DND-41 (cell line): Measurements from ENCODE around the gene C14orf119.

Source experiments
- ATAC-seq: fragments of 200-7000 bp; cut with Tn5 transposase; 3 replicates; pipeline ENCODE4 v1.9.1; 2021; ENCODE audit warnings: low read depth; ENCODE audit not compliant: insufficient read depth
- DNase-seq: peaks from one replicate; pipeline ENCODE4 v3.0.0-alpha.2; 2020
- H2AFZ ChIP-seq: 2 replicates; pipeline ENCODE4 v1.6.0; 2012; ENCODE audit warnings: low read depth, low read length
- H3K27ac ChIP-seq: 2 replicates; pipeline ENCODE4 v1.5.1; 2012; ENCODE audit warnings: low read length, inconsistent platforms
- H3K27me3 ChIP-seq: fragments of 200-600 bp; sonication (generic); 2 replicates; pipeline ENCODE4 v1.6.0; 2012; ENCODE audit warnings: low read length, mild to moderate bottlenecking, inconsistent platforms; ENCODE audit not compliant: insufficient read depth, poor library complexity
- H3K36me3 ChIP-seq: 2 replicates; pipeline ENCODE4 v1.5.1; 2012; ENCODE audit warnings: low read length, inconsistent platforms; ENCODE audit not compliant: insufficient read depth
- H3K4me1 ChIP-seq: 2 replicates; pipeline ENCODE4 v1.5.1; 2012; ENCODE audit warnings: mild to moderate bottlenecking, low read length; ENCODE audit not compliant: insufficient read depth
- H3K4me2 ChIP-seq: 2 replicates; pipeline ENCODE4 v1.6.0; 2012; ENCODE audit warnings: mild to moderate bottlenecking, moderate library complexity, low read length, inconsistent platforms; ENCODE audit not compliant: insufficient read depth
- H3K4me3 ChIP-seq, 2 experiments: fragments of 200-600 bp in 1 of 2; shearing (Covaris generic) in 1 of 2; 2 replicates each; pipeline ENCODE4 v1.5.1; 2012 to 2016; ENCODE audit warnings: inconsistent platforms in 2 of 2, low read length in 2 of 2, mild to moderate bottlenecking in 2 of 2, low read depth in 1 of 2, moderate library complexity in 1 of 2
- H3K79me2 ChIP-seq: 2 replicates; pipeline ENCODE4 v1.6.0; 2012; ENCODE audit warnings: low read length, inconsistent platforms; ENCODE audit not compliant: insufficient read depth
- H3K9ac ChIP-seq: 2 replicates; pipeline ENCODE4 v1.6.0; 2012; ENCODE audit warnings: low read depth, mild to moderate bottlenecking, inconsistent platforms, low read length, moderate library complexity
- H3K9me3 ChIP-seq: 2 replicates; pipeline ENCODE4 v1.5.1; 2012; ENCODE audit warnings: low read length, moderate library complexity, mild to moderate bottlenecking, inconsistent platforms; ENCODE audit not compliant: insufficient read depth, severe bottlenecking
- H4K20me1 ChIP-seq: 2 replicates; pipeline ENCODE4 v1.6.0; 2012; ENCODE audit warnings: low read length; ENCODE audit not compliant: insufficient read depth
- CTCF ChIP-seq: IDR thresholded peaks from 2 replicates; pipeline ENCODE4 v1.5.1; 2012; ENCODE audit warnings: borderline replicate concordance, low read length, moderate library complexity, mild to moderate bottlenecking; ENCODE audit not compliant: poor library complexity, severe bottlenecking; ENCODE audit errors: extremely low read depth
- EZH2 ChIP-seq: IDR thresholded peaks from 3 replicates; pipeline ENCODE4 v1.6.1; 2012; ENCODE audit warnings: borderline replicate concordance, low read depth, mild to moderate bottlenecking, moderate library complexity, low read length, inconsistent platforms; ENCODE audit not compliant: severe bottlenecking

The C14orf119 gene

GRCh38 chr14:23066368-23066767, 28.9 kb upstream of the C14orf119 start:
- no peaks in the 10 kb centered on the region for H3K27me3 ChIP-seq
- H3K27ac ChIP-seq: no peak overlapping the region
- peaks cover 43% of the 10 kb centered on the region for H4K20me1 ChIP-seq
- H3K79me2 ChIP-seq: peaks cover 51% of the 10 kb centered on the region
- peaks cover 82% of the 10 kb centered on the region for H3K36me3 ChIP-seq
- no peak overlapping the region for H3K4me2 ChIP-seq
- no peak for TF ChIP-seq CTCF
- TF ChIP-seq EZH2: no peak
- 0 out of 2 replicates have a peak overlapping the region, but pooled peaks have one; percentile 5 for H3K9ac ChIP-seq
- H3K4me1 ChIP-seq: peaks cover 26% of the 10 kb centered on the region
- no peak overlapping the region for H2AFZ ChIP-seq
- no peak overlapping the region for H3K4me3 ChIP-seq
- ATAC-seq: no peak
- no peaks in the 10 kb centered on the region for H3K9me3 ChIP-seq
- DNase-seq: no peak

DNA sequence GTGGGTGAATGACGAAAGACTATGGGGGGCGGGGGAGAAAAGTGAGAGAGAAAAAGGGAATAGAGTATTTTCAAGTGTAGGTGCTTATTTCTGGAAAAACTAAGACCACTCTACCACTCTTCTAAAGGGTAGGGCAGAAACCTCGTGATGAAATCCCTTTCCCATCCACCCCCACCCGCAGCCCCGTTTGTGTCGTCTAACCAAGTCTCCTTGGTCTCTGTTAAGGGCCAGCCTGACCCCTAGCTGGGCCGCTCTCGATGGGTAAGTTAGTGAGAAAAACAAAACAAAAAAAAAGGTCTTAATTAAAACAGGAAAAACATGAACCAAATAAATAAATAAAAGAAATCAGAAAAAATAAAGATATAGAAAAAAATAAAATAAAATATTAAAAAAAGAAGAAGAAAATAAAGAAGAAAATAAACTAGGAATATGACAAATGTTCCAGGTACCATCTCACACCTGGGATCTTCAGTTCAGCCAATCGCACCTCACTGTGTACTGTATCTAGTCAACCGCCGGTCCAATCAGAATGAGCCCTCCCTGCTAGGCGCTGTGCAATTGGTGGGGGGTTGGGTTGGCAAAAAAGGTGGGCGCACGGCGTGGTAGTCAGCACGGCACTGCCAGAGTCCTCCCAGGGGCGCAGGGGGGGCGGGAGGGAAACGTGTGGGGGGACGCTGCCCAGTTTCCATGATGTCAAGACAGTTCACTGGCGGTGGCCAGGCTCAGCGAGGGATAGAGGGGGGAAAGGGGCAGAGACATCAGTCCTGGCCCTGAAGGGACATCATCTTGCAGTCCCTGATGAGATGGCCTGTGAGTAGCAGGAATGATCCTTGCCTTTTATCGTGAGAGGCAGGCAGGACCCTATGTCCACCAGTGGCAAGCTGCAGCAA, 28.2 kb upstream of the C14orf119 start:
- Histone ChIP-seq H3K36me3 (peaks cover 80% of the 10 kb centered on the region), H3K79me2 (peaks cover 57% of the 10 kb centered on the region)

GRCh38 chr14:23067847-23068788, 27.2 kb upstream of the C14orf119 start:
- no peak for ATAC-seq
- H3K4me2 ChIP-seq: peak overlapping the region; percentile 46
- DNase-seq: no peak
- TF ChIP-seq CTCF (no peak), EZH2 (no peak)
- no peak overlapping the region for H2AFZ ChIP-seq
- 0 out of 2 replicates have a peak overlapping the region, but pooled peaks have one; percentile 45 for H3K27ac ChIP-seq
- peaks cover 79% of the 10 kb centered on the region for H3K36me3 ChIP-seq
- H3K4me1 ChIP-seq: peaks cover 40% of the 10 kb centered on the region
- no peak overlapping the region for H3K9ac ChIP-seq
- H3K9me3 ChIP-seq: no peaks in the 10 kb centered on the region
- peaks cover 43% of the 10 kb centered on the region for H4K20me1 ChIP-seq
- H3K79me2 ChIP-seq: peaks cover 57% of the 10 kb centered on the region
- H3K27me3 ChIP-seq: no peaks in the 10 kb centered on the region
- H3K4me3 ChIP-seq: 0 out of 4 replicates have a peak overlapping the region, but pooled peaks of 1 of the 2 experiments have one; percentile 28

More for the DNA sequence above, 28.2 kb upstream of the C14orf119 start:
- TF ChIP-seq EZH2 (no peak), CTCF (no peak)
- Histone ChIP-seq H3K4me2 (no peak overlapping the region), H4K20me1 (peaks cover 43% of the 10 kb centered on the region), H3K4me1 (peaks cover 32% of the 10 kb centered on the region), H3K9ac (0 out of 2 replicates have a peak overlapping the region, but pooled peaks have one; percentile 5), H3K9me3 (no peaks in the 10 kb centered on the region), H3K4me3 (no peak overlapping the region), H3K27ac (no peak overlapping the region), H2AFZ (no peak overlapping the region), H3K27me3 (no peaks in the 10 kb centered on the region)
- DNase-seq (no peak), ATAC-seq (no peak)
